Measurements from ENCODE around the gene R3HDM2.

R3HDM2 gene

DNA sequence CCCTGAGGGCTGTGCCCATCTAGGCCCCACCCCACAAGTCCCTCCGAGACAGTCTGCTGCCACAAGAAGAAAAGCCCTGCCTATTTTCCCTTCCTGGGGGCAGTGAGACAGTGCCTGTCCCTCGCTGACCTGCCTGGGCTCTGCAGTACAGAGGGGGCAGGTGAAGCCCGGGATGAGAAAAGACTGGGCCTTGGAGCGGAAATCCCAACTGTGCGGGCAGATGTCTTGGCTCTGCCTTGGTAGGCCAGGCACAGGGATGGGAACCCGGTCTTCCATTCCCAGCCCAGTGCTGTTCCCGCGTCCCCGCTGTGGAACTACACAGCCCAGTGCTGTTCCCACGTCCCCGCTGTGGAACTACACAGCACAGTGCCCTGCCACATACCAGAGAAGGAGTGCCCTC, 227.1 kb downstream of the R3HDM2 start:
- Histone ChIP-seq H3K4me3 (ENCODE audit: insufficient read length, low read depth) (no peak overlapping the region), H3K36me3 (ENCODE audit: insufficient read depth, insufficient read length, low read length) (peaks cover 94% of the 10 kb centered on the region), H3K9ac (ENCODE audit: insufficient read length, low read depth) (no peak overlapping the region), H3K27me3 (ENCODE audit: insufficient read depth, insufficient read length) (no peaks in the 10 kb centered on the region), H3K9me3 (ENCODE audit: insufficient read depth, low read length) (no peaks in the 10 kb centered on the region), H3K4me1 (ENCODE audit: insufficient read depth, insufficient read length) (no peaks in the 10 kb centered on the region)
- TF ChIP-seq SUZ12 (IDR thresholded peaks at IDR 0.05; ENCODE audit: extremely low read depth, insufficient read depth, insufficient read length) (no peak), YY1 (IDR thresholded peaks at IDR 0.05; ENCODE audit: insufficient read depth, insufficient read length) (no peak), ZNF274 (IDR thresholded peaks at IDR 0.05; ENCODE audit: low read depth, low read length) (no peak)
- DNase-seq (ENCODE audit: low read depth, low spot score), result no peak
